ENCODE measurements around the gene SIN3A.
"Not testable (repeated sequence)": the region's sequence is repeated elsewhere in the genome, so short reads cannot be mapped to it uniquely, and the experiment has no call there.

The SIN3A gene

DNA sequence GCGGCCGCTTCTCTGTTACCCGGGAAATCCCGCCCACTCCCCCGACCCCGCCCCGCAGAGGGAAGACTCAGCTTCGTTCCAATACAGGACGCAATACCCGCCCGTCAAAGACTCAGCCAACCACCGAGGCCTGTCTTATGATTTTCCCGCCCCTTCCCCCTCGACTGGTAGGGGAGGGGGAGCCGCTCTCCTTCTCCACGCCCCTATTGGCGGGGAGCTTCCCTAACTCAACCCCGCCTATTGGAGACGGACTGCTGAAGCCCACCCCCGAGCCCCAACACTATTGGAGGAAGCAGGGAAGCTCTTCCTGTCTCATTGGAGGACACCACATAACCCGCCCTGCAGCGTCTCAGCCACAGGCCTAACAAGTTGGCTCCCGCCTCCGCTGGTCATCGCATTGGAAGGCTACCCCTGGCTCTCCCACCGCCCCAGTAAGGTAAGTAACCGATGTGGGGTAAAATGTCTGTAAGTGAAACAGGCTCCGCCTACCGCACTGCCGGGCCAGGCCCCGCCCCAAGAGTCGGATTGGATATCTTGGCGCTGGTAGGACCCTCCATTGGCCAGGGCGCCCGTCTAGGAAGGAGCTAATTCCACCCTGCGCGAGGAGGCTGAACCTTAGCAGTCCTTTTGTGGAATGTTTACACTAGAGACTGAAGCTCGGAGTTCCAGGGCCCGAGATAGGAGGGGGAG lies at the start of gene SIN3A:
Gene SIN3A (minus strand): TSS at position 17 of the 690 bp plus-strand sequence. CDS start 21,315 bp downstream, outside the sequence.
- peak; percentile 95 for DNase-seq (ENCODE audit: low spot score)

DNA sequence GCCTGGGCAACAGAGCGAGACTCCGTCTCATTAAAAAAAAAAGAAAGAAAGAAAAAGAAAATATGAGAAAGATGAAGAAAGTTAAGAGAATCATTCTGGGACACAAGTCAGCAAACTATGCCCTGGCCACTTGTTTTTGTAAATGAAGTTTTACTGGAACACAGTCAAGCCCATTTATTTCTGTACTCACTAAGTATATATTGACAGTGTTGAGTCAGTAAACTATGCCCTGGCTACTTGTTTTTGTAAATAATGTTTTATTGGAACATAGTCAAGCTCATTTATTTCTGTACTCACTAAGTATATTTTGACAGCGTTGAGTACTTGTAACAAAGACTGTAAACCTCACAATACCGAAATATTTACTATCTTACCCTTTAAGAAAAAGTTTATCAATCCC lies 42.2 kb upstream of the SIN3A start:
- no peak for DNase-seq (ENCODE audit: low spot score)

DNA sequence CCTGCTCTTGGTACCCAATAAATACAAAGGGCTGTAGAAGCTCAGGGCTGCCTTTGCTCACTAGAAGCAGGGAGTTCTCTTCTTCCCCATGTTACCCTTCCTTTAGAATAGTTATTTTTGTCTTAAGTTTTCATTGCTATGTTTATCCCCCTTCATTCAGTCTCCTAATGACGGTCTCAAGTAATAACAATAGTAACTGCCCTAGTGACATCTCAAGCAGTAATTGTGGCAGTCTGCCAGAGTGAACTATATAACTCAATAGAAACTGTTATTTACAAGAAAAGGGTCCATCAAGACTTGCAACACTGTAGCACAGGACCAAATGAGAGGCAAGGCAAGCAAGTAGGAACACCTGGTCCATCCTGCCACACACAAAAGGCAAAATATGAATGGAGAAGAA lies 32.5 kb upstream of the SIN3A start:
- DNase-seq (ENCODE audit: low spot score) = no peak

DNA sequence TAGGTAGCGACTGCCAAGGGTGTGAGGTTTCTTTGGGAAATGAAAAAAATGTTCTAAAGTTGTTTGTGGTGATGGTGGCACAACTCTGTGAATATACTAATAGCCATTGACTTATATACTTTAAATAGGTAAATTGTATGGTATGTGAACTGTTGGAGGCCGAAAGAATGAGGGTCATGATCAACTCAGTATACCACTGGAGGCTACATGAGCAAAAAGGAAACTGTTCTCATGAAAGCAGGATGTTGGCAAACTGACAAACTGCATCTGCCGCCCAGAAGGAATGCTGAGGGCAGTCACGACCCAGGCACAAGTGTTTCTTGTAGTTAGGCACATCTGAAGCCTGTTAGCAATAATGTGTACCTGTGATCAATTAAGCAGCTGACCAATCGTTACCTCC lies 32.1 kb upstream of the SIN3A start:
- DNase-seq (ENCODE audit: low spot score) = not testable (repeated sequence)

DNA sequence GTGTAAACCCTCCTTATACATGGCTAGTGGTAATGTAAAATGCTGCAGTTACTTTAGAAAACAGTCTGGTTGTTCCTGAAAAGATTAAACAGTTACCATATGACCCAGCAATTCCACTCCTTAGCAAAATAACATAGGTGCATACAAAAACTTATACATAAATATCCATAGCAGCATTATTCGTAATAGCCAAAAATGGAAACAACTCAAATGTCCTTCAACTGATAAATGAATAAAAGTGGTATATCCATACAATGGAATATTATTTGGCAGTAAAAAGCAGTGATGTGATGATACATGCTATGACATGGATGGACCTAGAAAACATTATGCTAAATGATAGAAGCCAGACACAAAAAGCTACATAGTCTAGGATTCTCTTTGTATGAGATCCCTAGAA lies 31.6 kb upstream of the SIN3A start:
- no peak for DNase-seq (ENCODE audit: low spot score)

DNA sequence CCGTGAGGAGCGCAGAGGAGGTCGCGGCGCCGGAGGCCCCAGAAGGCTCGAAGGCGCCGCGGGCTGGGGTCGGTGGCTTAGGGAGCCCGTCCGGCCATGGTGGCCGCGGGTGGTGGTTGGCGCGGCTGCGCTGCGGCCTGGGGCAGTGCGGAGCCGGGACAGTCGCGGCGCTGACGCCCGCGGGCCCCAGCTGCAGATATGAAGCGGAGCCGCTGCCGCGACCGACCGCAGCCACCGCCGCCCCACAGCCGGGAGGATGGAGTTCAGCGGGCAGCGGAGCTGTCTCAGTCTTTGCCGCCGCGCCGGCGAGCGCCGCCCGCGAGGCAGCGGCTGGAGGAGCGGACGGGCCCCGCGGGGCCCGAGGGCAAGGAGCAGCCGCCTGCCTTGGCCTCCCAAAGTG lies 29.0 kb upstream of the SIN3A start:
- not testable (repeated sequence) for DNase-seq (ENCODE audit: low spot score)

DNA sequence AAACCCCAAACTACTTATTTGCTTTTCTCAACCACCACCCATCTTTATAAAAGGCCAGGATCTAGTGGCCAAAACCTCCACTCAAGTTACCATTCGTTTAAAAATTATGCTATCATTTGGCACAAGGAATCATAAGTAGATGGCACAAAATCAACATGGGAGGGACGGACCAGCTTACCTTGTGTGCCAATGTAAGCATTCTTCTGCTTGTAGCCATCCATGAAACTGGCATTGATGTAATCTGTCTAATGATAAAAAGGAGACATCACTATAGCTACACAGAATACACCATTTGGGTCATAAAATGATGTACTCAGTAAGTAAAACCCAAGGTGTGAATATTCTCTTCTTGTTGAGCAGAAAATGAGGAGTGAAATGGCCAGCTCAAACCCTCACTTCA lies 28.2 kb upstream of the SIN3A start:
- no peak for DNase-seq (ENCODE audit: low spot score)

DNA sequence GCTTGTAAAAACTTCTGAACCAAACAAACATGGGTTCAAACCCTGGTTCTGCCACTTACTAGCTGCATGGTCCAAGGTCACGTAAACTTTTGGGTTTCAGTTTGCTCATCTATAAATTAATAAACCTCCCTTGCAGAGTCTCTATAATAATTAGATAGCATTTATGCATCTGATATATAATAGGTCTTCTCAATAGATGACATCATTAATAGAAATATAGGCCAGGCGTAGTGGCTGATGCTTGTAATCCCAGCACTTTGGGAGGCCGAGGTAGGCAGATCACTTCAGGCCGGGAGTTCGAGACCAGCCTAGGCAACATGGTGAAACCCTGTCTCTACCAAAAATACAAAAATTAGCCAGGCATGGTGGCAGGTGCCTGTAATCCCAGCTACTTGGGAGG lies 25.6 kb upstream of the SIN3A start:
- DNase-seq (ENCODE audit: low spot score) = not testable (repeated sequence)

DNA sequence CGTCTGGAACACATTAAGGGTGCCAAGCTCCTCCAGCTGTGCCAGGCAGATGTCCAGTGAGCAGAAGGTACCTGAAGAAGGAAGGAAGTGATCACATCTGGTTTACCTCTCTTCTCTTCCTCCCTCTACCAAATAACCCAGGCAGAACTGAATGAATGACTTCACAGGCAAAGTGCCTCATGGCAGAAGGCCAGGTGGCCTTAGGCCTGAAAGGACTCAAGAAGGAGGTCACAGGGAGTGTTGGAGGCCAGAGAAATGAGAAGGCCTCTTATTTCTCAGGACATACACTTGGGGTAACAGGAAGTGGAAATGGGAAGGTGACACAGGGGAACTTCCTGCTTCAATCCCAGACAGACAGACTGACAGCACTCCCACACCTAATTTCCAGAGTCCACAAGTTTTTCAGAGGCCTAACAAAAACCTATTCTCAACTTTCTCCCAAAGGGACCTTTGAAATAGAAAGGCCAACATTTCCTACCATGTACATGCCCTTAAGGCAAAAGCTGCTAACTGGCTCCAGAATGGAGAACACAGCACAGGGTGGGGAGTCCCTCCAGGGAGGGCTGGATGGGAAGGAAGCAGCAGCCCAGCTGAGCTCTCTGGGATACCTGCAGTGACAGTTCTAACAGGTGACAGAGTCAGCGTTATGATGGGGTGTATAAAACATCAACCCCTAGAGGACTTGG lies 17.6 kb upstream of the SIN3A start:
- no peak for DNase-seq (ENCODE audit: low spot score)

DNA sequence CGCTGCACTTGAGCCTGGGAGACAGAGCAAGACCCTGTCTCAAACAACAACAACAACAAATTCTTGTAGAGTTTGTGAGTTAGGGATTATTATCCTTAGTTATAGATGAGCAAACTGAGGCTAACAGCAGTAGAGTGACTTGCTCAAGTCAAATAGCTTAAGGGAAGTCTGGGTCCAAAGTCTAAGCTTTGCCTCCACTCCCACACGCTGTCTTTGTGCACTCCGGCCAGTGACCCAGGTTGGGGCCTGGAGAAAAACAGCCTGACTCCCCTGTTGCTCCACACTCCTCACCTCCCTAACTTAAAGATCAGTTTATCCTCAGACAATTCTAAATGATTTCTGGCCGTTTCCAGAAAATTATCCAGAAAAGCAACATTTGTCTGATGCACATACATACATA lies 9.2 kb upstream of the SIN3A start:
- no peak for DNase-seq (ENCODE audit: low spot score)

DNA sequence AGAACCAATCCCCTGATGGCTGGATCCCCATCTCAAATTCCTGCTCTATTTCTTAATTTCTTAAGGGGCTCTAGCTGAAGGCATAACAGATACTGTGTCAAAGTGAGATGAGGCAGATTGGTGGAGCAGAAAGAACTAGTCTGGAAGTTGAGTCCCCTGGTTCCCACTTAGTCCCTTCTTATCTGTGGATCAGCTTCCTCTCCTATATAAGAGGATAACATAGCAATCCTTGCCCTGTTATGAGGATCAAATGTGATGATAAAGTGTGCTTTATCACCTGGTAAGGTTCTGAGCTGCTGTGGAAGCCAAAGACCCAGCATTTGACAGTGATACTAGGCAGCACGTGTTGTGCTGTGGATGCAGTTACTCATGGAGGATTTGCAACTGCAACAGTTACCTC lies 8.1 kb upstream of the SIN3A start:
- DNase-seq (ENCODE audit: low spot score) = no peak

DNA sequence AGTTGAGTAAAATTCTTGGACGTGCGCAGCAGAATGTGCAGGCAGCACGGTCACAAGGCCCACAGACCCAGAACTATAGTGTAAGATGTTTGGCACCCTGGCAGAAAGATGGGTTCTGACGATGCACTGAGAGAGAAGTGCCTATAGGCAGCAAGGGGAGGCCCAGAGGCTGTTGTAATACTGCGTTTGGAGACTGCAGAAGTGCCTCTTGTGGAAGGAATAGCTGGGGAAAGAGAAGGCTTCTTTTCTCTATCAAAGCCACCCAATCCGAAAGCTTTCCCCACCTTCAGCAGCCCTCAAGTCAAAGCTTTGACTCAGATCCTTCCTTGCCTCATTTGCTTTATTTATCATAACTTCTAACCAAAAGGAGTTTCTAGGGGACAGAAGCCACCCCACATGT lies 5.2 kb upstream of the SIN3A start:
- no peak for DNase-seq (ENCODE audit: low spot score)

DNA sequence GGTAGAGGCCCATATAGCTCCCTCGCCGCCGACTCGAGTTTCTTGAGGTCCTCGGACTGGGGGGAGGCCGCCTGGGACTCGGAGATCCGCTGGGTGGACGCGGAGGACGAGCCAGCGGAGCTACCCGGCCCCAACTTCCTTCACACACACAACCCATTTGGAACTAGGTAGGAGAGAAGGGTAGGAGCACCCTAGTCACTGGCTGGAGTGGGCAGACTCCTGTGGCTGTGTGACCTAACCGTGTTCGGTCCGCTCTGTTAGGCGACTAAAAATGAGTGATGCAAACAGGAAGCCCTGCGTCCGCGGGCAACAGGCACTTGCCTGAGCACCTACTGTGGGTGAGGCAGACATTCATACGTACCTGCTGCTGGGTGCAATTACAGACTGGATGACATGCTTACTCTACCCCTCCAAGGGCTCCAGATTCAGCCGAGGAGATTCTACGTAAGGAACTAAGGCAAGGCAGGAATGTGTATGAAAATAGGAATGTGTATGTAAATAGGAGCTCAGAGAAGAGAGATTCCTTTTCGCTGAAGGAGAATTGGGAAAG lies 4.6 kb upstream of the SIN3A start:
- DNase-seq (ENCODE audit: low spot score) = no peak

DNA sequence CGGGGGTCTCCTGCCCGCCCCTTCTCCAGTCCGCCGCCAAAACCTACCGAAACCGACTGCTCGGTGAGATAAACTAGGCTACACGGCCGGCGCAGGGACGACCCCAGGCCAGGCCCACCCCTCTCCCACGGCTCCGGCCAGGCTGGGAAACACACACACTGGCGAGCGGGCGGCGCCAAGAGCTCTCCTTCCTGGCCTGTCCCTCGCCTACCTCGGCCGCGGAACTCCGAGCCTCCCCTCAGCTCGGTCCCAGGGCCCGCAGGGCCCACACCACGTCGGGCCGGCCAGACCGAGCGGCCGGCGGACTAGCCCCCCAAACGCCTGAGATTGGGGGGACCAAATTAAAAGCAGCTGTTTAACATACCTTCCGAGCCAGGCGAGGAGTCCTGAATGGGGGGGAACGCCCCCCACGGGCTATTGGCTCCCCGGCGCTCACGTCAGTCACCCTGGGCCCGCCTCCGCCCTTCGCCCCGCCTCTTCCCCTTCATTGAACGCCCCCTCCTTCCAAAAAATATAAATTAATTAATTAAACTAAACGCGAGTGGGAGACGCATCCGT lies 4.0 kb upstream of the SIN3A start:
- DNase-seq (ENCODE audit: low spot score) = peak; percentile 95

DNA sequence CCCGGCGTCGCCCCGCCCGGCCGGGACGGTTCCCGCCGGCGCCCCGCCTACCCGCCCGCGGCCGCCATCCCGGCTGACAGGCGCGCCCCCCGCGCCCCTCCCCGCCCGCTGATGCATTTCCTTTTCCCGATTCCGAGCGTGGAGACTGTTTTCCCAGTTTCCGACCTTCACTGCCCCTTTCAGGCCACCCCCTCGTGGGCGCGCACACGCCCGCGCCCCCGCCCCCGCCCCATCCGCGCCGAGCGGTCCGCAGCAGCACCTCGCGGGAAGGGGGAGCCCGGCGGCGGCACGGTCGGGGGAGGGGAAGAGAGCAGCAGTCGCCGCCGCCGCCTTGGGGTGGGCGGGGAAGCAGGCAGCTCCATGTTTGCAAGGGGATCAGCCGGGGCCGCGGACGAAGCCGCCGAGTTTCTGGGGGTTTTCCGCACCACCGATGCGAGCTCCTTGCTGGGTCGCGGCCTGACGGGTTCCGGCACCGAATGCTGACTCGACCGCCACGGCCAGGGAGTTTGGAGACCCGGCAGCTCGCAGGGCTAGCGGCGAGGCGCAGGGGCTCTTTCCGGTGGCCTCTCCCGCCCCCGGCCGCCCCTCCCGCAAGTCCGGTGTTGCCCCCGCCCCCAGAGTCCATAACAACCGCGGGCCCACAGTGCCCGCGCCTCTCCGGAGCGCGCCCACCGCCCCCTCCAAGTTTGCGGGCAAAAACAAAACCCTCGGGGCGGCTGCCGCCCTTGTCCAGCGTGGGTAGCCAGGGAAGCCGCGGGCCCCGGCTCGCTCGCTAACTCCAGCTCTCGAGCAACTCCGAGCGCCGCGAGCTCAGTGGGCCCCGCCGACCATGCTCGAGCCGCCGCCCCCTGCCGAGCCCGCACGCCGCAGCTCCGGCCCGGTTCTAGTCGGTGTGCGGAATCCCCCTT lies 3.2 kb upstream of the SIN3A start:
- DNase-seq (ENCODE audit: low spot score) = peak; percentile 76

DNA sequence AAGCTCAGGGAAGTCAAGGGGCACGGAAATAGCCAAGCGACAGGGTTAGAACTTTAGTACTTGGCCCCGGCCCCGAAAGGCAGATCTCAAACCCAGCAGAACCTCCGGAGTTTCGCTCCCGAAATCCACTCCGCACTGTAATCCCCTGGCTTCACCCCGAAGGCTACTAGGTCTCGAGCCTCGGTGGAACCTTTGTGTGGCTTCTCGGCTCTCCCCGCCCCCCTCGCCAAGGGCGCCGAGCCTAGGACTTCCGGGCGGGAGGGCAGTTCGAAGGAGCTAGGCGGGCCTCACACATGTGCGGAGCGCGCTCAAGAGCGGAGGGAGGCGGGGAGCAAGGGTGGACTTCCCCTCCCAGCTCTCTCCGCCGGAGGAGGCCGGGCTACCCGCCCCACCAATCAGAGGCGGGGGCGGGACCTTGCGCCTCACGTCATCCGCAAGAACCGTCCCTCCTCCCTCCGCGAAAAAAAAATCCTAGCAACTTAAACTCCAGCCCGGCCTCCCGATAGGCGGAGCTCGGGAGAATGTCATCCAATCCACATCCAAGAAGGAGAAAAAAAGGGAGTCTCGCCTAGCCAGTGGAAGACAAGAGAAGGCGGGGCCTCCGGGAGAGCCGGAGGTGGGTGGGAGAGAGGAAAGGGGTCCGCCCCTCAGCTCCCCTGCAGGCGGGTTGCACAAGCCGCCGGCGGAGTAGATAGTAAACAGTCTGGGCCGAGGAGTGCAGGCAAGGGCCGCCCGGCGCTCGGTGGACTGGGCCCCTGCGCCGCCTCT lies 2.4 kb upstream of the SIN3A start:
- DNase-seq (ENCODE audit: low spot score) = peak; percentile 96

DNA sequence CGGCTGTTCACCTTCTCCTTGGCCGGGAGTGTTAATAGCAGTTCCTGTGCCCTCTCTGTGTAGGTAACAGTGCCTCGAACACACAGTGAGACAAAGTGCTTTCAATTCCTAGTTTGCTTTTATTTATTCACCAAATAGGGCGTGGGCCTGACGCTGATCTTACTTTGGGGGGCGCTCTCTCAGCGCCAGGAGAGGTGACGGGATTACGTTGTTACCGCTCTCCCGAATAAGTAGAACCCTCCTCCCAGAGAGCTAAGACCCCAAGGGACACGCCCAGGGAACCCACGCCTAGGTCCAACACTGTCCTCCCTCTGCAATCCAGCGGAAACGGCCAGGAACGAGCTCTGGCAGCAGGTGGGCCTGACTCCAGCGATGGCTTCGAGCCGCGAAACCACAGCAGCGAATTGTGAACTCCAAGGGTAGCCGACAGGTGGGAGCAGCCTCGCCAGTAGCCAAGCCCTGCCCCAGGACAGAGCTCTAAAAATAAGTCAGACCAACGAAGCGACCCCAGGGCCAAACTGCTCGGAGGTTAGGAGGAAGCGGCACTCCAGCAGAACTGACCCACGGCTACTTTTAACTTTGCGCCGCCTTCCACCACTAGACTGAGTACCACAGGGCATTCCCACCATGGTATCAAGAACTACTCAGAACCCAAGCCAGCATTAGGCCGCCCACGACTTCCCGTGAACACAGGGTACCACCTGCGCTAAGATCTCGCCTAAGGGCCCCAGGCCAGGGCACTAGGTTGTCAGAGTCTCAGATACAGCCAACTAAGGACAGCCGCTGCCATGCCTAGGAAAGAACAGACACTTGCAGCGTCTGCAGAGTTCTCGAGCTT lies 1.6 kb upstream of the SIN3A start:
- no peak for DNase-seq (ENCODE audit: low spot score)

DNA sequence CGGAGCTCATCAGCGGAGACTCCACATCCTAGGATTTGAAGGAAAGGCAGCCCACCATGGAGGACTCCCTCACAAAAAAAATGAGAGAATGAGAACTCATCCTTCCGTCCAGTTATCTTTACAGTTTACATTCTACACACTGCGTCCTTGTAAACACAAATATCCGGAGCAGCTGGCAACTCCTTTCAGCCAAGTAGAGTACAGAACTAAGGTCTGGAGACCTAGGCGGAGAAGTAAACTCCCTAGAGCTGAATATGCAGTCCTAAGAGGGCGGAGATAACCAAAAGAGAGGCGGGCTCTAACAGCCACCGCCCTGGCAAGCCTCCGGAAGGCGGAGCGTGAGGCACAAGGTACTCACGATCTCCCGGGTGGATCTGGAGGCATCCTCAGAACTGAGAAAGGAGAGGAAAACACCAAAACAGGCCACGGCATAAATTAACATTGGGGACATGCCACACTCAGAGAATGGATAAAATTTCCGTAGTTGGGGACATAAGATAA lies 924 bp upstream of the SIN3A start:
- DNase-seq (ENCODE audit: low spot score) = peak; percentile 67

DNA sequence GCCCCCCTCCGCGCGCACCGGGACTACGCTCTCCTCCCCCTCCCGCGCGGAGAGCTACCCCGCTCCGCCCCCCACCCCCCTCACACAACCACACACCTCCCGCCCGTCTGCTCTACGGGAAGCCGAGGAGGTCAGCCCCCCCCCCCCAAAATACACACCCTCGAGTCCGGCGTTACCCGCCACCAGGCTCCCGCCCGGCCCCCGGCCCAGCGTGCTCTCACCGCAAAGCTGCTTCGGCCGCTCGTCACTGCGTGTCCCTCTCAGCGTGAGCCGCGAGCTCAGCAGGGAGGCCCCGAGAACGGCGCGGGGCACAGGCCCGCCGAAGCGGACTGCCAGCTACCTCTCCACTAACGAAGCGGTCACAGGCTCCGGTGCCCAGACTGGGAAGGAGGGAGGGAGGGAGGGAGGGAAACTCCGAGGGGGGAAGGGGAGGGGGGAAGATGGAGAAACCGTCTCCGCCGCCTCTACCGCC lies 252 bp downstream of the SIN3A start:
- no peak for DNase-seq (ENCODE audit: low spot score)
